OCI-LY3 (cell line): ENCODE measurements around the gene PEX6.
"Not testable (repeated sequence)": the region's sequence is repeated elsewhere in the genome, so short reads cannot be mapped to it uniquely, and the experiment has no call there.

Experiments used
- H2AFZ ChIP-seq: fragments of 200-600, 300-600 bp; shearing (Covaris generic); 2 replicates; pipeline ENCODE4 v1.6.0; 2014; ENCODE audit warnings: antibody characterized with exemption, low read depth, low read length
- H3K27ac ChIP-seq: fragments of 200-600, 300-600 bp; sonication (generic); 2 replicates; pipeline ENCODE4 v1.5.1; 2014; ENCODE audit warnings: mild to moderate bottlenecking, low read length, moderate library complexity, mixed read lengths
- H3K27me3 ChIP-seq: fragments of 200-600, 300-600 bp; sonication (generic); 2 replicates; pipeline ENCODE4 v1.6.1; 2014; ENCODE audit warnings: low read depth, low read length, mixed read lengths
- H3K36me3 ChIP-seq: fragments of 200-600, 300-600 bp; sonication (generic); replicated peaks from 2 replicates; pipeline ENCODE3; 2014; ENCODE audit warnings: low read depth, low read length, mixed read lengths
- H3K4me1 ChIP-seq: fragments of 300-600, 200-600 bp; sonication (generic); 2 replicates; pipeline ENCODE4 v1.6.1; 2014; ENCODE audit warnings: low read length, mixed read lengths
- H3K4me2 ChIP-seq: fragments of 200-600, 300-600 bp; sonication (generic); 2 replicates; pipeline ENCODE4 v1.6.1; 2014; ENCODE audit warnings: low read length, mixed read lengths
- H3K4me3 ChIP-seq: fragments of 300-600, 200-600 bp; sonication (generic); 2 replicates; pipeline ENCODE4 v1.5.1; 2014; ENCODE audit warnings: antibody characterized with exemption, mild to moderate bottlenecking, low read length, moderate library complexity
- H3K79me2 ChIP-seq: fragments of 300-600, 200-600 bp; shearing (Covaris generic); 2 replicates; pipeline ENCODE4 v1.6.1; 2014; ENCODE audit warnings: mild to moderate bottlenecking, low read length, mixed read lengths
- H3K9ac ChIP-seq: fragments of 300-600, 200-600 bp; shearing (Covaris generic); 2 replicates; pipeline ENCODE4 v1.6.0; 2014; ENCODE audit warnings: mild to moderate bottlenecking, low read length, moderate library complexity
- H3K9me3 ChIP-seq: fragments of 200-600, 300-600 bp; shearing (Covaris generic); 2 replicates; pipeline ENCODE4 v1.6.1; 2014; ENCODE audit warnings: low read length, mixed read lengths; ENCODE audit not compliant: insufficient read depth
- H4K20me1 ChIP-seq: fragments of 200-600, 300-600 bp; sonication (generic); 2 replicates; pipeline ENCODE4 v1.6.1; 2016; ENCODE audit warnings: low read length, mixed read lengths; ENCODE audit not compliant: insufficient read depth
- EZH2phosphoT487 ChIP-seq: fragments of 200-600 bp; shearing (Covaris generic); IDR thresholded peaks from 2 replicates; pipeline ENCODE4 v1.6.1; 2018; ENCODE audit warnings: antibody characterized with exemption, mixed run types, low read depth
- TF ChIP-seq, protein P1 (sequence below): fragments of 200-600, 300-600 bp; sonication (generic); IDR thresholded peaks from 2 replicates; pipeline ENCODE4 v1.5.1; 2014; ENCODE audit warnings: antibody characterized with exemption, low read length, low read depth

PEX6 gene

DNA sequence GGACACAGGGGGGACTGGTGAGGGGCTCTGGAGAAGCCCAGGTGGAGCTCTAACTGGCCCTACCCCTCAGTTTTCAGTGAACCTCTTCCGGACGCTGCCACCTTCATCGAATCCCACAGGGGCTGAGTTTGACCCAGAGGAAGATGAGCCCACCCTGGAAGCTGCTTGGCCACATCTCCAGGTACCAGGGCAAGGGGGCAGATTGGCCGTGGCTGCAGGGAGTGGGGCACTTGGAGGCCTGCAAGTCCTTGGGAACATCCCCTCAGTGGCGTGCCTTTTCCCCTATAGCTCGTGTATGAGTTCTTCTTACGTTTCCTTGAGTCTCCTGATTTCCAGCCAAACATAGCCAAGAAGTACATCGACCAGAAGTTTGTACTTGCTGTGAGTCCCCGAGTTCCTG lies 28.1 kb upstream of the PEX6 start:
- no peaks in the 10 kb centered on the region for H3K9me3 ChIP-seq
- no peak overlapping the region for H3K27ac ChIP-seq
- H3K9ac ChIP-seq = no peak overlapping the region
- H4K20me1 ChIP-seq = no peaks in the 10 kb centered on the region
- no peaks in the 10 kb centered on the region for H3K79me2 ChIP-seq
- H2AFZ ChIP-seq = no peak overlapping the region
- no peak overlapping the region for H3K4me3 ChIP-seq
- H3K36me3 ChIP-seq = peaks cover 50% of the 10 kb centered on the region
- no peak for TF ChIP-seq EZH2phosphoT487
- no peak overlapping the region for H3K4me2 ChIP-seq
- peaks cover 9% of the 10 kb centered on the region for H3K4me1 ChIP-seq
- H3K27me3 ChIP-seq = no peaks in the 10 kb centered on the region

DNA sequence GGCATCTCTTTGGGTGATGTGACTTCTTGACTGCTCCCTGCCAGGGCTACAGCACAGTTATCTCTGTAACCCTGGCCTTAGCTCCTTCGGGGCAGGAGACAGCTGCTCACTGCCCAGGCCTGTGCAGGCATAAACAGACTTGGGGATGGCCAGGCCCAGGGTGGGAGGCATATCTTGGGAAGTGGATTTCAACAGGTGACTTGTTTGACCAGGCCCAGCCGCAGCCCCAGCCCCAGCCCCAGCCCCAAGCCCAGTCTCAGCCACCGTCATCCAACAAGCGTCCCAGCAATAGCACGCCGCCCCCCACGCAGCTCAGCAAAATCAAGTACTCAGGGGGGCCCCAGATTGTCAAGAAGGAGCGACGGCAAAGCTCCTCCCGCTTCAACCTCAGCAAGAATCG lies 27.3 kb upstream of the PEX6 start:
- Histone ChIP-seq H3K27ac (no peak overlapping the region), H3K4me1 (peaks cover 9% of the 10 kb centered on the region), H3K4me3 (no peak overlapping the region), H3K4me2 (no peak overlapping the region), H3K36me3 (peaks cover 42% of the 10 kb centered on the region), H2AFZ (no peak overlapping the region), H3K79me2 (no peaks in the 10 kb centered on the region), H4K20me1 (no peaks in the 10 kb centered on the region), H3K9me3 (no peaks in the 10 kb centered on the region), H3K27me3 (no peaks in the 10 kb centered on the region), H3K9ac (no peak overlapping the region)
- no peak for TF ChIP-seq EZH2phosphoT487
- TF ChIP-seq, protein P1, sequence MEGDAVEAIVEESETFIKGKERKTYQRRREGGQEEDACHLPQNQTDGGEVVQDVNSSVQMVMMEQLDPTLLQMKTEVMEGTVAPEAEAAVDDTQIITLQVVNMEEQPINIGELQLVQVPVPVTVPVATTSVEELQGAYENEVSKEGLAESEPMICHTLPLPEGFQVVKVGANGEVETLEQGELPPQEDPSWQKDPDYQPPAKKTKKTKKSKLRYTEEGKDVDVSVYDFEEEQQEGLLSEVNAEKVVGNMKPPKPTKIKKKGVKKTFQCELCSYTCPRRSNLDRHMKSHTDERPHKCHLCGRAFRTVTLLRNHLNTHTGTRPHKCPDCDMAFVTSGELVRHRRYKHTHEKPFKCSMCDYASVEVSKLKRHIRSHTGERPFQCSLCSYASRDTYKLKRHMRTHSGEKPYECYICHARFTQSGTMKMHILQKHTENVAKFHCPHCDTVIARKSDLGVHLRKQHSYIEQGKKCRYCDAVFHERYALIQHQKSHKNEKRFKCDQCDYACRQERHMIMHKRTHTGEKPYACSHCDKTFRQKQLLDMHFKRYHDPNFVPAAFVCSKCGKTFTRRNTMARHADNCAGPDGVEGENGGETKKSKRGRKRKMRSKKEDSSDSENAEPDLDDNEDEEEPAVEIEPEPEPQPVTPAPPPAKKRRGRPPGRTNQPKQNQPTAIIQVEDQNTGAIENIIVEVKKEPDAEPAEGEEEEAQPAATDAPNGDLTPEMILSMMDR = no peak

DNA sequence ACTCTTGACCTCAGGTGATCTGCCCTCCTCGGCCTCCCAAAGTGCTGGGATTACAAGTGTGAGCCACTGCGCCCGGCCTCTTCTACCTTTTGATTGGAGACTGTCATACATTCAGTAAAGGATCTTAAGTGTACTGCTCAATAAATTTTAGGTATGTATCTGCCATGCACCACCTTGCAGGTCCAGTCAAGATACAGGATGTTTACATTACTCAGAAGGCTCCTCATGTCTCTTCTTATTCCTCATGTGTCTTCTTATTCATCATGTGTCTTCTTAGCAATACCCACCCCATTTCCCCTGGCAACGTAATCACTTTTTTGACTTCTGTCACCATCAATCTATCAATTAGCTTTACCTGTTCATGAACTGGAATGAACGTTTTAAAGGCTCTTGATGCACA lies 26.9 kb upstream of the PEX6 start:
- Histone ChIP-seq H3K4me2 (no peak overlapping the region), H3K4me1 (peaks cover 9% of the 10 kb centered on the region), H3K36me3 (peaks cover 38% of the 10 kb centered on the region), H4K20me1 (no peaks in the 10 kb centered on the region), H2AFZ (no peak overlapping the region), H3K27me3 (no peaks in the 10 kb centered on the region), H3K27ac (no peak overlapping the region), H3K9ac (no peak overlapping the region), H3K9me3 (no peaks in the 10 kb centered on the region), H3K79me2 (no peaks in the 10 kb centered on the region), H3K4me3 (no peak overlapping the region)
- no peak for TF ChIP-seq EZH2phosphoT487
- TF ChIP-seq, protein P1 = no peak

DNA sequence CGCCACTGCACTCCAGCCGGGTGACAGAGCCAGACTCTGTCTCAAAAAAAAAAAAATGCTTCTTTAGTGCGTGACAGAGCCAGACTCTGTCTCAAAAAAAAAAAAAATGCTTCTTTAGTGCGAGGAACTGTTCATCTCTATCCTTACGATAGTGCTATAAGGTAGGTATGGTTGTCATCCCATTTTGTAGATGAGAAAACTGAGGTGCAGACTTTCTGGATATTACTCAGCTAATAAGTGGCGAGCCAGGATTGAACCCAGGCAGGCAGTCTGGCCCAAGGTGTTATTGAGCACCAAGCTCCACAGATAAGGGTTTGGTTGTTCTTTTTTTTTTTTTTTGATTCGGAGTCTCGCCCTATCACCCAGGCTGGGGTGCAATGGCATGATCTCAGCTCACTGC lies 22.9 kb upstream of the PEX6 start:
- Histone ChIP-seq H3K27ac (no peak overlapping the region), H3K36me3 (peaks cover 5% of the 10 kb centered on the region), H4K20me1 (no peaks in the 10 kb centered on the region), H3K79me2 (0 out of 2 replicates have a peak, but pooled peaks cover 2% of the 10 kb centered on the region), H3K27me3 (no peaks in the 10 kb centered on the region), H3K4me3 (no peak overlapping the region), H2AFZ (no peak overlapping the region), H3K4me2 (no peak overlapping the region), H3K9me3 (no peaks in the 10 kb centered on the region), H3K4me1 (no peaks in the 10 kb centered on the region), H3K9ac (no peak overlapping the region)
- TF ChIP-seq, protein P1 = no peak
- no peak for TF ChIP-seq EZH2phosphoT487

DNA sequence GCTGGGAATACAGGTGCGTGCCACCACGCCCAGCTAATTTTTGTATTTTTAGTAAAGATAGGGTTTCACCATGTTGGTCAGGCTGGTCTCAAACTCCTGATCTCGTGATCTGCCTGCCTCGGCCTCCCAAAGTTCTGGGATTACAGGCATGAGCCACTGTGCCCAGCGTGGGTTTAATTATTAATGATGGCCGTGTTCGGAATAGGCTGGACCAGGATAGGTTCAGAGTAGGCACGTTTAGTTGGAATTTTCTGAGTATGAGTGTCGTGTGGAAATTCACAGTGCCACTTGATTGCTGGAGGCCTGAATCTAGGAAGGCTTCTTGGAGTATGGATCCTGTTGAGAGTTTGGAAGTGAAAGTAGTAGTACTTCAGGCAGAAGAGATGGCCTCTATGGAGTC lies 19.2 kb upstream of the PEX6 start:
- H3K4me1 ChIP-seq, H3K27me3 ChIP-seq, H3K9ac ChIP-seq, H3K9me3 ChIP-seq, H3K4me2 ChIP-seq, H2AFZ ChIP-seq, H3K27ac ChIP-seq, H3K36me3 ChIP-seq, H4K20me1 ChIP-seq, H3K4me3 ChIP-seq, H3K79me2 ChIP-seq: not testable (repeated sequence)
